B cell (primary cell): ENCODE measurements around the gene SLC38A6. TPM values are rescaled to one million over a fixed set of nuclear protein-coding genes. Genes with fewer than 3 reads are reported as not detected.
A peak's percentile ranks its signal among the peaks of the same experiment; 100 is the strongest.

Source experiments
- ATAC-seq: fragments of 200-7000 bp; cut with Tn5 transposase; one replicate; pipeline ENCODE4 v1.10.0; 2021; ENCODE audit warnings: low read depth, mild to moderate bottlenecking, moderate number of reproducible peaks, moderate library complexity
- CTCF ChIA-PET: fragments of 350-600 bp; sonication (Branson Sonifier 250); formaldehyde crosslinking; loops from one replicate; lab custom pipeline; 2021; ENCODE audit warnings: antibody characterized with exemption, inconsistent platforms; lab: Charles Lee
- POLR2A ChIA-PET: fragments of 350-600 bp; sonication (Branson Sonifier 250); formaldehyde crosslinking; loops from one replicate; lab custom pipeline; 2021; ENCODE audit warnings: antibody characterized with exemption; lab: Charles Lee
- DNase-seq: peaks from one replicate; pipeline ENCODE4 v3.0.0; 2013
- H2AFZ ChIP-seq: 2 replicates; pipeline ENCODE4 v1.6.1; 2012; ENCODE audit warnings: mild to moderate bottlenecking, low read depth, low read length; ENCODE audit not compliant: insufficient read depth, poor library complexity, severe bottlenecking
- H3K27ac ChIP-seq, 2 donors: 1 replicate in 1 of 2; 2 replicates in 1 of 2; pipeline ENCODE4 v1.5.1; 2012 to 2013; ENCODE audit warnings: low read length in 2 of 2, mild to moderate bottlenecking in 2 of 2, moderate library complexity in 1 of 2
- H3K27me3 ChIP-seq, 4 experiments: fragments of 200-600 bp in 1 of 4; sonication (generic) in 1 of 4; replicated peaks in 1 of 4; 1 replicate in 2 of 4; 2 replicates in 2 of 4; pipeline versions ENCODE4 v1.6.1 to v1.7.0; 2013 to 2016; ENCODE audit warnings: low read length in 3 of 4, mild to moderate bottlenecking in 2 of 4, mixed read lengths in 1 of 4, moderate library complexity in 1 of 4; ENCODE audit not compliant: insufficient read depth in 4 of 4, control insufficient read depth in 3 of 4; ENCODE audit errors: control extremely low read depth in 1 of 4
- H3K36me3 ChIP-seq, 2 experiments: replicated peaks in 1 of 2; 1 replicate in 1 of 2; 2 replicates in 1 of 2; pipeline versions ENCODE4 v1.6.1 to v1.7.1; 2013; ENCODE audit warnings: low read length in 1 of 2; ENCODE audit not compliant: insufficient read depth in 2 of 2, control insufficient read depth in 1 of 2; ENCODE audit errors: control extremely low read depth in 1 of 2, extremely low read depth in 1 of 2
- H3K4me1 ChIP-seq, 2 donors: fragments of 200-600 bp in 1 of 2; sonication (generic) in 1 of 2; 1 replicate in 1 of 2; 2 replicates in 1 of 2; pipeline versions ENCODE4 v1.5.1 to v1.6.1; 2013 to 2017; ENCODE audit warnings: low read length in 2 of 2; ENCODE audit not compliant: control insufficient read depth in 2 of 2, insufficient read depth in 2 of 2
- H3K4me2 ChIP-seq: replicated peaks from 2 replicates; pipeline ENCODE3; 2012; ENCODE audit warnings: mild to moderate bottlenecking, low read depth, low read length; ENCODE audit not compliant: poor library complexity, severe bottlenecking
- H3K4me3 ChIP-seq, 5 experiments: fragments of 200-600 bp in 1 of 5; sonication (generic) in 1 of 5; 1 replicate in 3 of 5; 2 replicates in 2 of 5; pipeline versions ENCODE4 v1.5.1 to v1.7.0; 2011 to 2016; ENCODE audit warnings: low read length in 4 of 5, mild to moderate bottlenecking in 4 of 5, low read depth in 2 of 5, control low read depth in 1 of 5, moderate library complexity in 1 of 5; ENCODE audit not compliant: insufficient read depth in 1 of 5; ENCODE audit errors: control extremely low read depth in 1 of 5, extremely low read depth in 1 of 5
- H3K79me2 ChIP-seq: fragments of 200-600 bp; sonication (generic); one replicate; pipeline ENCODE4 v1.6.0; 2016; ENCODE audit warnings: low read length; ENCODE audit not compliant: control insufficient read depth, insufficient read depth
- H3K9ac ChIP-seq: fragments of 200-600 bp; sonication (generic); 2 replicates; pipeline ENCODE4 v1.6.1; 2017; ENCODE audit warnings: mild to moderate bottlenecking, low read length, moderate library complexity
- H3K9me3 ChIP-seq, 3 donors: one replicate each; pipeline versions ENCODE4 v1.6.1 to v1.7.1; 2013; ENCODE audit warnings: low read length in 2 of 3; ENCODE audit not compliant: control insufficient read depth in 2 of 3, insufficient read depth in 1 of 3; ENCODE audit errors: control extremely low read depth in 1 of 3
- H4K20me1 ChIP-seq: 2 replicates; pipeline ENCODE4 v1.6.0; 2012; ENCODE audit warnings: mild to moderate bottlenecking, low read length; ENCODE audit not compliant: insufficient read depth, control insufficient read depth, poor library complexity, severe bottlenecking
- H3K27ac Mint-ChIP-seq: one replicate; pipeline ENCODE4 v1.8.0; 2021; ENCODE audit warnings: mixed read lengths
- H3K27me3 Mint-ChIP-seq: one replicate; pipeline ENCODE4 v1.8.0; 2021; ENCODE audit warnings: mixed read lengths
- H3K4me1 Mint-ChIP-seq: one replicate; pipeline ENCODE4 v1.8.0; 2021; ENCODE audit warnings: mixed read lengths
- H3K4me3 Mint-ChIP-seq: one replicate; pipeline ENCODE4 v1.8.0; 2021; ENCODE audit warnings: mixed read lengths
- H3K9me3 Mint-ChIP-seq: one replicate; pipeline ENCODE4 v1.8.0; 2022; ENCODE audit warnings: mixed read lengths; ENCODE audit not compliant: insufficient read depth
- CTCF ChIP-seq: fragments of 200-600 bp; IDR thresholded peaks from one replicate; pipeline ENCODE4 v1.8.0; 2022; ENCODE audit warnings: antibody characterized with exemption, mild to moderate bottlenecking
- EZH2 ChIP-seq: IDR thresholded peaks from 2 replicates; pipeline ENCODE4 v1.6.1; 2012; ENCODE audit warnings: borderline replicate concordance, low read depth, mild to moderate bottlenecking, moderate library complexity, low read length; ENCODE audit not compliant: insufficient read depth, poor library complexity, severe bottlenecking
- WGBS: methylation state at CpG from one replicate; pipeline ENCODE4 v1.1.5; 2013; ENCODE audit warnings: missing lambda C conversion rate; ENCODE audit not compliant: insufficient coverage; 5-methylcytosine and 5-hydroxymethylcytosine counted together
- intact Hi-C: fragments of 100-400 bp; cut with micrococcal nuclease; formaldehyde crosslinking; loops from one replicate; pipeline ENCODE4 v1.10.0; 2022
- polyA plus RNA-seq: library from polyadenylated mRNA; depleted of rRNA; stranded (reverse); fragments of >200 nt; gene quantifications from 2 replicates; pipeline ENCODE4 v1.2.3, GENCODE V29; 2012
- small RNA-seq: library from RNA; depleted of rRNA; stranded (forward); fragments of <200 nt; gene quantifications from one replicate; pipeline ENCODE3, GENCODE V24; 2012; ENCODE audit warnings: low replicate concordance, low read depth; ENCODE audit not compliant: insufficient read length
- total RNA-seq, 2 donors: library from RNA; stranded (reverse); fragments of 120-200 nt in 1 of 2; gene quantifications; 1 replicate in 1 of 2; 2 replicates in 1 of 2; pipeline versions ENCODE4 v1.2.3 to v1.2.4, GENCODE V29; 2013 to 2022

Gene SLC38A6
- total and polyA plus RNA-seq, 2 donors (not counting 1 experiment from before 2014, with no cell fraction given) = 6.4 to 15.9 TPM

DNA sequence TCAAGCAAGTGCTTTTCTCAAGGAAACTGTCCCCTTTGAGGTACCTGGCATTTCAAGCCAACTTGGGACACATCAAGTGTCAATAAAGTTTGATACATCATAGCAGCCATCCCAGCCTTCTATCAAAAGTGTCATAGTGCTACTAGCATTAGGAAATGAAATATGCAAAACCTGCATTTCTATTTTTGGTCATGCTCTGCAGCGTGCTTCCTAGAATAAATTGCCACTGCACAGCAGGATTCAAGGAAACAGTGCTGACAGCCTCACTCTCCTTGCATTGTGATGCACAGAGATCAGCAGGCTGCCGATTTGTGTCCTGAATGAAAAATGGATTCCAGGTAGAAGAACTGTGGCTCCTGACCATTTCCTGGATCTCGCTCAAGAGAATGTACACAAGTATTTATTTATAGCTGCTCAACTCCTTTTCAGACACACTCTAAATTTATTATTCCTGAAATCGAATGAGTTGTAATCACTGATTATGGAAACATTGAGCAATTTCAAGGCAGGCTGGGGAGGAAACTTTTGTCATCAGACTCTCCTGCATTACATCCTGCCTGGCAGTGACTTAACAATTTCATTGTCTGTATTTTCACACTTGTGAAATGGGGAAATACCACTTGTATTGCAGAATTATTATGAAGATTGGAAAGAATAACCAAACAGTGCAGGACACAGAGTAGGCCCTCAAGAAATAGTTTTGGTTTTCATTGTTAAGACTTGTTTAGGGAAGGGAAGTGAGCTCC, 120.9 kb downstream of the SLC38A6 start:
- Histone ChIP-seq H3K27me3 (no peaks in the 10 kb centered on the region), H3K36me3 (no peaks in the 10 kb centered on the region), H4K20me1 (no peaks in the 10 kb centered on the region), H3K9me3 (peaks cover 0 to 11% (median 0%) of the 10 kb centered on the region in 3 donors), H3K27ac (no peak overlapping the region), H3K4me1 (peaks cover 4 to 8% of the 10 kb centered on the region in 2 donors), H3K79me2 (no peaks in the 10 kb centered on the region), H3K4me2 (peak overlapping the region; percentile 4), H2AFZ (no peak overlapping the region), H3K9ac (no peak overlapping the region), H3K4me3 (no peak overlapping the region)
- no peak for DNase-seq
- no peaks in the 10 kb centered on the region for H3K9me3 Mint-ChIP-seq
- 7% methylated on average over 1 of the region's 4 CpGs for WGBS
- intact Hi-C loops = no loop called here
- ChIA-PET CTCF (no interaction called here), POLR2A (no interaction called here)
- H3K27me3 Mint-ChIP-seq = no peaks in the 10 kb centered on the region
- TF ChIP-seq CTCF (no peak), EZH2 (no peak)
- no peak overlapping the region for H3K4me3 Mint-ChIP-seq
- H3K27ac Mint-ChIP-seq = no peak overlapping the region
- peaks cover 18% of the 10 kb centered on the region for H3K4me1 Mint-ChIP-seq
- no peak for ATAC-seq

Small RNA genes within 50 kb of the gene (small RNA-seq; reads per million reads assigned to genes)
- not detected for gene RNU6-398P

Other genes with a start within 250 kb of the SLC38A6 start
- 23.7 and 28.2 TPM in 2 replicates for gene MNAT1, start 246.5 kb upstream of the SLC38A6 start, total RNA-seq
- 15.2 and 15.3 TPM in 2 replicates for gene MNAT1, start 246.5 kb upstream of the SLC38A6 start, polyA plus RNA-seq
- gene TRMT5, start 166 bp upstream of the SLC38A6 start, total RNA-seq = 6.1 and 8.7 TPM in 2 replicates
- gene TRMT5, start 166 bp upstream of the SLC38A6 start, polyA plus RNA-seq = 1.0 and 1.9 TPM in 2 replicates